Astrocyte (in vitro differentiated cells and primary cell): ENCODE data around the gene NCK2. TPM values are rescaled to one million over a fixed set of nuclear protein-coding genes. Genes with fewer than 3 reads are reported as not detected.

Source experiments
- DNase-seq: peaks from one replicate; pipeline ENCODE4 v3.0.0-alpha.2; 2010; ENCODE audit warnings: low read depth
- FAIRE-seq: peaks from 2 replicates; lab custom pipeline; 2011; peaks lifted over from hg19 to GRCh38; lab: Jason Lieb, UNC
- H2AFZ ChIP-seq: 2 replicates; pipeline ENCODE4 v1.6.0; 2012; ENCODE audit warnings: low read depth, low read length, inconsistent platforms
- H3K27ac ChIP-seq: 2 replicates; pipeline ENCODE4 v1.5.1; 2011; ENCODE audit warnings: low read depth, low read length, inconsistent platforms
- H3K27me3 ChIP-seq: 2 replicates; pipeline ENCODE4 v1.6.0; 2011; ENCODE audit warnings: low read length, inconsistent platforms; ENCODE audit not compliant: insufficient read depth
- H3K36me3 ChIP-seq: 2 replicates; pipeline ENCODE4 v1.5.1; 2011; ENCODE audit warnings: low read length, inconsistent platforms; ENCODE audit not compliant: insufficient read depth
- H3K4me1 ChIP-seq: 2 replicates; pipeline ENCODE4 v1.5.1; 2011; ENCODE audit warnings: low read length, inconsistent platforms; ENCODE audit not compliant: insufficient read depth
- H3K4me2 ChIP-seq: 2 replicates; pipeline ENCODE4 v1.6.0; 2012; ENCODE audit warnings: low read length, inconsistent platforms
- H3K4me3 ChIP-seq: 2 replicates; pipeline ENCODE4 v1.5.1; 2011; ENCODE audit warnings: low read depth, mild to moderate bottlenecking, low read length, inconsistent platforms; ENCODE audit not compliant: insufficient read depth
- H3K79me2 ChIP-seq: 2 replicates; pipeline ENCODE4 v1.6.0; 2012; ENCODE audit warnings: mild to moderate bottlenecking, low read length, inconsistent platforms; ENCODE audit not compliant: insufficient read depth
- H3K9ac ChIP-seq: 2 replicates; pipeline ENCODE4 v1.6.0; 2012; ENCODE audit warnings: mild to moderate bottlenecking, low read length, inconsistent platforms
- H3K9me3 ChIP-seq: 2 replicates; pipeline ENCODE4 v1.5.1; 2012; ENCODE audit warnings: low read depth, mild to moderate bottlenecking, low read length, inconsistent platforms; ENCODE audit not compliant: insufficient read depth
- H4K20me1 ChIP-seq: 2 replicates; pipeline ENCODE4 v1.6.0; 2012; ENCODE audit warnings: low read length, inconsistent platforms; ENCODE audit not compliant: insufficient read depth
- H3K27ac Mint-ChIP-seq: one replicate; pipeline ENCODE4 v1.8.0; 2021; ENCODE audit warnings: mild to moderate bottlenecking, mixed read lengths; ENCODE audit not compliant: unreplicated experiment
- H3K27me3 Mint-ChIP-seq: one replicate; pipeline ENCODE4 v1.8.0; 2021; ENCODE audit warnings: low read depth, mixed read lengths; ENCODE audit not compliant: unreplicated experiment
- H3K36me3 Mint-ChIP-seq: one replicate; pipeline ENCODE4 v1.8.0; 2021; ENCODE audit warnings: low read depth, mixed read lengths; ENCODE audit not compliant: unreplicated experiment
- H3K4me1 Mint-ChIP-seq: one replicate; pipeline ENCODE4 v1.8.0; 2021; ENCODE audit warnings: low read depth, mixed read lengths; ENCODE audit not compliant: unreplicated experiment
- H3K4me3 Mint-ChIP-seq: one replicate; pipeline ENCODE4 v1.8.0; 2021; ENCODE audit warnings: mild to moderate bottlenecking, moderate library complexity, mixed read lengths; ENCODE audit not compliant: unreplicated experiment
- H3K9me3 Mint-ChIP-seq: one replicate; pipeline ENCODE4 v1.8.0; 2021; ENCODE audit warnings: mild to moderate bottlenecking, mixed read lengths; ENCODE audit not compliant: unreplicated experiment
- CTCF ChIP-seq: IDR thresholded peaks from 2 replicates; pipeline ENCODE4 v1.5.1; 2011; ENCODE audit warnings: low read depth, mild to moderate bottlenecking, inconsistent platforms, low read length, moderate library complexity; ENCODE audit not compliant: insufficient read depth
- EZH2 ChIP-seq: IDR thresholded peaks from 2 replicates; pipeline ENCODE4 v1.6.1; 2012; ENCODE audit warnings: mild to moderate bottlenecking, low read length, inconsistent platforms; ENCODE audit not compliant: insufficient read depth
- total RNA-seq: library from RNA; stranded (reverse); gene quantifications from 2 replicates; pipeline ENCODE4 v1.2.1, GENCODE V29; 2021

Gene NCK2
- total RNA-seq, 1 donor from 2014 or later, result 61.6 TPM

GRCh38 chr2:105828558-105828957 lies 83.8 kb downstream of the NCK2 start:
- Histone ChIP-seq H3K4me2 (no peak overlapping the region), H3K79me2 (peaks cover 63% of the 10 kb centered on the region), H3K27ac (no peak overlapping the region), H4K20me1 (peaks cover 69% of the 10 kb centered on the region), H3K9me3 (no peaks in the 10 kb centered on the region), H3K4me3 (no peak overlapping the region), H2AFZ (no peak overlapping the region), H3K9ac (no peak overlapping the region), H3K4me1 (no peaks in the 10 kb centered on the region), H3K36me3 (no peaks in the 10 kb centered on the region), H3K27me3 (no peaks in the 10 kb centered on the region)
- Mint-ChIP-seq H3K27me3 (no peaks in the 10 kb centered on the region), H3K9me3 (peaks cover 2% of the 10 kb centered on the region), H3K4me3 (no peak overlapping the region), H3K4me1 (peaks cover 6% of the 10 kb centered on the region), H3K27ac (no peak overlapping the region), H3K36me3 (peaks cover 18% of the 10 kb centered on the region)
- FAIRE-seq (no peak), DNase-seq (no peak)
- no peak for TF ChIP-seq CTCF
- TF ChIP-seq EZH2, result no peak

GRCh38 chr2:105834931-105835330 lies 90.2 kb downstream of the NCK2 start:
- H3K4me1 Mint-ChIP-seq, result peaks cover 3% of the 10 kb centered on the region
- Histone ChIP-seq H3K27me3 (no peaks in the 10 kb centered on the region), H3K79me2 (peaks cover 97% of the 10 kb centered on the region), H3K4me3 (no peak overlapping the region), H3K4me1 (peaks cover 4% of the 10 kb centered on the region), H2AFZ (no peak overlapping the region), H3K27ac (no peak overlapping the region), H3K9me3 (no peaks in the 10 kb centered on the region), H3K4me2 (no peak overlapping the region), H4K20me1 (peaks cover 70% of the 10 kb centered on the region), H3K36me3 (no peaks in the 10 kb centered on the region), H3K9ac (no peak overlapping the region)
- no peak for TF ChIP-seq EZH2
- TF ChIP-seq CTCF, result no peak
- peaks cover 8% of the 10 kb centered on the region for H3K36me3 Mint-ChIP-seq
- no peak overlapping the region for H3K27ac Mint-ChIP-seq
- DNase-seq, result no peak
- H3K9me3 Mint-ChIP-seq, result peaks cover 10% of the 10 kb centered on the region
- no peak overlapping the region for H3K4me3 Mint-ChIP-seq
- H3K27me3 Mint-ChIP-seq, result no peaks in the 10 kb centered on the region
- no peak for FAIRE-seq

- H4K20me1 ChIP-seq, result peaks cover 75% of the 10 kb centered on the region
- peaks cover 86% of the 10 kb centered on the region for H3K79me2 ChIP-seq
- no peaks in the 10 kb centered on the region for H3K27me3 ChIP-seq
- H2AFZ ChIP-seq, result no peak overlapping the region
- FAIRE-seq (no peak), DNase-seq (no peak)
- H3K4me3 Mint-ChIP-seq, result no peak overlapping the region
- H3K9ac ChIP-seq, result no peak overlapping the region
- H3K4me2 ChIP-seq, result no peak overlapping the region
- peaks cover 8% of the 10 kb centered on the region for H3K36me3 Mint-ChIP-seq
- peaks cover 10% of the 10 kb centered on the region for H3K9me3 Mint-ChIP-seq
- no peak overlapping the region for H3K27ac Mint-ChIP-seq
- no peak for TF ChIP-seq CTCF
- TF ChIP-seq EZH2, result no peak
- no peak overlapping the region for H3K4me3 ChIP-seq
- H3K27ac ChIP-seq, result no peak overlapping the region
- no peaks in the 10 kb centered on the region for H3K27me3 Mint-ChIP-seq
- no peaks in the 10 kb centered on the region for H3K9me3 ChIP-seq
- no peaks in the 10 kb centered on the region for H3K36me3 ChIP-seq
- peaks cover 4% of the 10 kb centered on the region for H3K4me1 ChIP-seq
- peaks cover 10% of the 10 kb centered on the region for H3K4me1 Mint-ChIP-seq
Measured at GRCh38 chr2:105836341-105836740, 91.6 kb downstream of the NCK2 start.
